Hematopoietic multipotent progenitor cell treated with erythropoietin and hydrocortisone succinate and interleukin-3 and kit ligand, for 15 days (in vitro differentiated cells): ENCODE measurements around the gene HLA-B.

Experiments used
- DNase-seq: peaks from one replicate; pipeline ENCODE4 v3.0.0-alpha.2; 2015; ENCODE audit warnings: low spot score

The HLA-B gene

GRCh38 chr6:31352683-31353383 is 4.1 kb downstream of the HLA-B start:
- DNase-seq, result no peak

- DNase-seq, result no peak
Observed at GRCh38 chr6:31352310-31352682, 4.7 kb downstream of the HLA-B start.

GRCh38 chr6:31351401-31352309 is 5.3 kb downstream of the HLA-B start:
- no peak for DNase-seq

GRCh38 chr6:31351033-31351380 is 6.0 kb downstream of the HLA-B start:
- DNase-seq, result no peak

- no peak for DNase-seq
Observed at GRCh38 chr6:31350196-31351032, 6.6 kb downstream of the HLA-B start.

GRCh38 chr6:31349301-31349700 is 7.7 kb downstream of the HLA-B start:
- no peak for DNase-seq

- DNase-seq, result no peak
Observed at GRCh38 chr6:31345026-31345730, 11.8 kb downstream of the HLA-B start.

GRCh38 chr6:31340228-31340627 is 16.8 kb downstream of the HLA-B start:
- DNase-seq, result no peak

GRCh38 chr6:31339210-31339609 is 17.8 kb downstream of the HLA-B start:
- no peak for DNase-seq

GRCh38 chr6:31336896-31337496 is 20.0 kb downstream of the HLA-B start:
- DNase-seq, result no peak

GRCh38 chr6:31332637-31333602 is 24.1 kb downstream of the HLA-B start:
- no peak for DNase-seq

- DNase-seq, result no peak
Observed at GRCh38 chr6:31328355-31328960, 28.5 kb downstream of the HLA-B start.

- no peak for DNase-seq
Observed at GRCh38 chr6:31321820-31322219, 35.2 kb downstream of the HLA-B start.

GRCh38 chr6:31321005-31321707 is 35.8 kb downstream of the HLA-B start:
- no peak for DNase-seq

GRCh38 chr6:31317036-31317435 is 39.9 kb downstream of the HLA-B start:
- DNase-seq, result no peak

GRCh38 chr6:31309641-31310040 is 47.3 kb downstream of the HLA-B start:
- no peak for DNase-seq

GRCh38 chr6:31308845-31309175 is 48.2 kb downstream of the HLA-B start:
- DNase-seq, result no peak

GRCh38 chr6:31308050-31308844 is 48.7 kb downstream of the HLA-B start:
- DNase-seq, result no peak

- no peak for DNase-seq
Observed at GRCh38 chr6:31307669-31308049, 49.3 kb downstream of the HLA-B start.
